Naive thymus-derived CD4-positive, alpha-beta T cell (primary cell): ENCODE data around the gene INO80B. TPM values are rescaled to one million over a fixed set of nuclear protein-coding genes. Genes with fewer than 3 reads are reported as not detected.
A peak's percentile ranks its signal among the peaks of the same experiment; 100 is the strongest.

Source experiments
- ATAC-seq: fragments of 150-1000 bp; cut with Tn5 transposase; 2 replicates; pipeline ENCODE4 v1.10.0; 2021; ENCODE audit warnings: mild to moderate bottlenecking, moderate library complexity
- CTCF ChIA-PET: fragments of 350-600 bp; sonication (Branson Sonifier 250); formaldehyde crosslinking; loops from one replicate; lab custom pipeline; 2021; ENCODE audit warnings: antibody characterized with exemption; lab: Charles Lee
- POLR2A ChIA-PET: fragments of 350-600 bp; sonication (Branson Sonifier 250); formaldehyde crosslinking; loops from one replicate; lab custom pipeline; 2021; ENCODE audit warnings: antibody characterized with exemption, inconsistent platforms; lab: Charles Lee
- DNase-seq, 9 donors: peaks; one replicate each; pipeline versions ENCODE4 v3.0.0 to v3.0.0-alpha.2; 2020 to 2022; ENCODE audit warnings: mixed read lengths in 1 of 9
- H3K27ac ChIP-seq: one replicate; pipeline ENCODE4 v1.7.0; 2013; ENCODE audit warnings: mild to moderate bottlenecking, low read depth, low read length, moderate library complexity
- H3K27me3 ChIP-seq, 2 donors: one replicate each; pipeline ENCODE4 v1.7.0; 2013; ENCODE audit warnings: low read length in 2 of 2, mild to moderate bottlenecking in 2 of 2, moderate library complexity in 2 of 2; ENCODE audit not compliant: control insufficient read depth in 2 of 2, insufficient read depth in 2 of 2
- H3K36me3 ChIP-seq, 3 experiments: 1 replicate in 2 of 3; 2 replicates in 1 of 3; pipeline ENCODE4 v1.7.0; 2013; ENCODE audit warnings: low read length in 3 of 3, mild to moderate bottlenecking in 3 of 3, moderate library complexity in 1 of 3; ENCODE audit not compliant: insufficient read depth in 3 of 3, control insufficient read depth in 2 of 3
- H3K4me1 ChIP-seq, 2 donors: one replicate each; pipeline ENCODE4 v1.7.0; 2013; ENCODE audit warnings: low read length in 2 of 2, mild to moderate bottlenecking in 2 of 2, moderate library complexity in 1 of 2; ENCODE audit not compliant: control insufficient read depth in 2 of 2, insufficient read depth in 2 of 2
- H3K4me3 ChIP-seq: 2 replicates; pipeline ENCODE4 v1.7.0; 2013; ENCODE audit warnings: mild to moderate bottlenecking, low read length
- H3K9me3 ChIP-seq, 3 experiments: 1 replicate in 2 of 3; 2 replicates in 1 of 3; pipeline ENCODE4 v1.7.0; 2013; ENCODE audit warnings: low read length in 3 of 3; ENCODE audit not compliant: control insufficient read depth in 2 of 3
- H3K27ac Mint-ChIP-seq, 9 donors: one replicate each; pipeline ENCODE4 v1.8.0; 2020 to 2022; ENCODE audit warnings: mixed read lengths in 9 of 9, mild to moderate bottlenecking in 8 of 9, moderate library complexity in 5 of 9, inconsistent platforms in 2 of 9
- H3K27me3 Mint-ChIP-seq, 5 donors: one replicate each; pipeline ENCODE4 v1.8.0; 2021 to 2022; ENCODE audit warnings: mixed read lengths in 5 of 5, mild to moderate bottlenecking in 1 of 5
- H3K36me3 Mint-ChIP-seq, 5 donors: one replicate each; pipeline ENCODE4 v1.8.0; 2020 to 2022; ENCODE audit warnings: mixed read lengths in 5 of 5, mild to moderate bottlenecking in 3 of 5, inconsistent platforms in 1 of 5
- H3K4me1 Mint-ChIP-seq, 7 donors: one replicate each; pipeline ENCODE4 v1.8.0; 2020 to 2022; ENCODE audit warnings: mixed read lengths in 7 of 7, mild to moderate bottlenecking in 3 of 7, inconsistent platforms in 1 of 7
- H3K4me3 Mint-ChIP-seq, 10 donors: one replicate each; pipeline ENCODE4 v1.8.0; 2020 to 2022; ENCODE audit warnings: mild to moderate bottlenecking in 10 of 10, mixed read lengths in 10 of 10, moderate library complexity in 6 of 10, inconsistent platforms in 2 of 10
- H3K9me3 Mint-ChIP-seq, 11 donors: one replicate each; pipeline ENCODE4 v1.8.0; 2020 to 2022; ENCODE audit warnings: mixed read lengths in 11 of 11, mild to moderate bottlenecking in 4 of 11, inconsistent platforms in 1 of 11, moderate library complexity in 1 of 11
- intact Hi-C, 2 donors: fragments of 100-400 bp; cut with micrococcal nuclease; formaldehyde crosslinking; loops; one replicate each; pipeline ENCODE4 v1.15.1; 2023
- polyA plus RNA-seq, 2 donors: library from polyadenylated mRNA; unstranded; fragments of 300-500 nt; fragmentation: Illumina TruSeq; gene quantifications; one replicate each; pipeline ENCODE4 v1.2.3, GENCODE V29; 2021
- total RNA-seq, 6 experiments: library from RNA in 5 of 6; stranded (reverse) in 5 of 6; gene quantifications; 1 replicate in 5 of 6; 2 replicates in 1 of 6; pipeline ENCODE4 v1.2.3 and lab custom pipeline; 2021 to 2026

Gene INO80B
- 10 to 100 TPM; 42.1 to 96.5 (median 46.8) TPM for total RNA-seq
- 10 to 100 TPM; 11.6 TPM for polyA plus RNA-seq
- 2.0 reads per million, percentile 9 among the genes with 10 or more reads in this experiment for total RNA-seq (lab: John Stamatoyannopoulos, UW)

DNA sequence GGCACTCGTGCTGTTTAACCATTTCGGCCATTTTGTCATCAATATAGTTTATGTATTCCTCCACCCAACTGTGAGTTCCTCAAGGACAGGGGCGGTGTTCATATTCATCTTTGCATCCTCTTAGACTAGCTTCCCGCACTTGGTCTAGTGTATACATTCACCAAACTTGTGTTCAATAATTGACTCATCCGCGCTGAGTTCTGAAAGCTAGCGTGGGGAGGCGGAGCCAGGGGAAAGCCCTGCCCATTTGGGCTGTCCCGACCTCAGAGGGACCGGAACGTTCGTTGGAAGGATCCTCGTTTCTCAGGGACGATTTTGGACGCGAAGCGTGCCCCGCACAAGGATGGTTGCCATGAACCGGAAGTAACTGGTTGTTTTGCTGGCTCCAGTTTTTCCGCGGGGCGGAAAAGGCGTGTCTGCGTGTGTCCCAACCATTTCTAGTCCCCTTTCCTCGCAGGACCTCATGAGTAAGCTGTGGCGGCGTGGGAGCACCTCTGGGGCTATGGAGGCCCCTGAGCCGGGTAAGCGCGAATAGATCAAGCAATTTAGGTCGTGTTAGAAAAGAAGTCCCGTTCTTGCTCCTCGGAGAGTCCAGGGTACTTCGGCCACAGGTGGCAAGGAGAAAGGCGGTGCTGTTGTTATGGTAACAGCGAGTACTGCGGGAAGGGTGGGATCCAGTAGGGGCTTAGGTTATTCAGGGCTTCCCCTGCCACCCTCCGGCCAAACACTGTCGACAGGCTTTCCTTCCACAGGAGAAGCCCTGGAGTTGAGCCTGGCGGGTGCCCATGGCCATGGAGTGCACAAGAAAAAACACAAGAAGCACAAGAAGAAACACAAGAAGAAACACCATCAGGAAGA, at the start of gene INO80B:
Gene INO80B, plus strand, starts transcription at position 434 of the 858 bp plus-strand sequence. Its CDS starts 30 bp downstream, at position 464.
- H3K9me3 Mint-ChIP-seq, result peaks cover 0 to 8% (median 0%) of the 10 kb centered on the region in 11 donors

GRCh38 chr2:74406035-74406434, 48.9 kb upstream of the INO80B start:
- H3K4me3 Mint-ChIP-seq, result no peak overlapping the region
- CTCF ChIA-PET, result no interaction called here
- ATAC-seq (no peak), DNase-seq (no peak)
- Histone ChIP-seq H3K36me3 (no peaks in the 10 kb centered on the region), H3K9me3 (no peaks in the 10 kb centered on the region), H3K27ac (no peak overlapping the region), H3K27me3 (no peaks in the 10 kb centered on the region), H3K4me1 (no peaks in the 10 kb centered on the region), H3K4me3 (no peak overlapping the region)
- H3K27me3 Mint-ChIP-seq, result peaks cover 0 to 36% (median 6%) of the 10 kb centered on the region in 5 donors
- POLR2A ChIA-PET, result no interaction called here
- peaks cover 0 to 4% (median 0%) of the 10 kb centered on the region in 11 donors for H3K9me3 Mint-ChIP-seq
- intact Hi-C loops, result no loop called here
- peaks cover 0 to 7% (median 0%) of the 10 kb centered on the region in 7 donors for H3K4me1 Mint-ChIP-seq
- H3K36me3 Mint-ChIP-seq, result peaks cover 0 to 4% (median 0%) of the 10 kb centered on the region in 5 donors
- no peak overlapping the region for H3K27ac Mint-ChIP-seq

More for the DNA sequence above, at the start of gene INO80B:
- Histone ChIP-seq H3K4me1 (peaks cover 30 to 43% of the 10 kb centered on the region in 2 donors), H3K9me3 (no peaks in the 10 kb centered on the region), H3K27me3 (no peaks in the 10 kb centered on the region), H3K27ac (peak within 1 kb of the TSS; percentile 100), H3K36me3 (no peaks in the 10 kb centered on the region), H3K4me3 (peak within 1 kb of the TSS; percentile 88)
- intact Hi-C loops, result loop anchor here (1.0 to 10.0 kb wide), 20 partner anchors 10 to 1383 kb away; partner anchors contain the start of genes AUP1 (in 2 of the 2), CCT7 (in 2 of the 2), HTRA2 (in 2 of the 2) and SEMA4F (in 2 of the 2)
- H3K4me1 Mint-ChIP-seq, result peaks cover 41 to 66% (median 55%) of the 10 kb centered on the region in 7 donors
- ChIA-PET CTCF (interaction anchor here (0.6 to 1.5 kb wide), 7 partner anchors 18 to 190 kb away, joined by 3 to 12 read pairs (median 3); partner anchors contain the start of genes CCDC142, MRPL53 and TTC31), POLR2A (interaction anchor here (0.7 to 10.8 kb wide), 11 partner anchors 11 to 1221 kb away, joined by 3 to 197 read pairs (median 5); partner anchors contain the start of genes C2orf81, CCDC142, CCT7 and MOGS)
- peak within 1 kb of the TSS; percentile 87 to 99 (median 98) for H3K4me3 Mint-ChIP-seq
- H3K36me3 Mint-ChIP-seq, result peaks cover 0 to 16% (median 0%) of the 10 kb centered on the region in 5 donors
- H3K27me3 Mint-ChIP-seq, result peaks cover 0 to 2% (median 0%) of the 10 kb centered on the region in 5 donors
- peak; percentile 61 for ATAC-seq
- H3K27ac Mint-ChIP-seq, result peak within 1 kb of the TSS; percentile 88 to 100 (median 98)
- DNase-seq, result peak; percentile 88 to 98 (median 97)

- Histone ChIP-seq H3K27me3 (no peaks in the 10 kb centered on the region), H3K27ac (no peak overlapping the region), H3K36me3 (no peaks in the 10 kb centered on the region), H3K4me3 (no peak overlapping the region), H3K9me3 (no peaks in the 10 kb centered on the region), H3K4me1 (no peaks in the 10 kb centered on the region)
- no peak overlapping the region for H3K4me3 Mint-ChIP-seq
- H3K27ac Mint-ChIP-seq, result no peak overlapping the region
- ATAC-seq (no peak), DNase-seq (no peak)
- peaks cover 0 to 7% (median 4%) of the 10 kb centered on the region in 7 donors for H3K4me1 Mint-ChIP-seq
- POLR2A ChIA-PET, result no interaction called here
- CTCF ChIA-PET, result no interaction called here
- H3K36me3 Mint-ChIP-seq, result peaks cover 0 to 4% (median 0%) of the 10 kb centered on the region in 5 donors
- intact Hi-C loops, result no loop called here
- peaks cover 0 to 4% (median 0%) of the 10 kb centered on the region in 11 donors for H3K9me3 Mint-ChIP-seq
- H3K27me3 Mint-ChIP-seq, result peaks cover 0 to 29% (median 6%) of the 10 kb centered on the region in 5 donors
Observed at GRCh38 chr2:74407682-74408081, 47.2 kb upstream of the INO80B start.

GRCh38 chr2:74413001-74413698, 41.7 kb upstream of the INO80B start:
- Mint-ChIP-seq H3K9me3 (peaks cover 0 to 3% (median 0%) of the 10 kb centered on the region in 11 donors), H3K27me3 (peaks cover 0 to 22% (median 4%) of the 10 kb centered on the region in 5 donors), H3K27ac (peak overlapping the region in 5 of 9 donors; percentile 45 to 80 (median 68)), H3K36me3 (peaks cover 0 to 3% (median 0%) of the 10 kb centered on the region in 5 donors), H3K4me1 (peaks cover 8 to 38% (median 29%) of the 10 kb centered on the region in 7 donors), H3K4me3 (peak overlapping the region in 9 of 10 donors; percentile 7 to 80 (median 69))
- intact Hi-C loops, result no loop called here
- Histone ChIP-seq H3K9me3 (no peaks in the 10 kb centered on the region), H3K27me3 (peaks cover 0 to 4% of the 10 kb centered on the region in 2 donors), H3K27ac (no peak overlapping the region), H3K4me1 (peaks cover 0 to 13% of the 10 kb centered on the region in 2 donors), H3K4me3 (no peak overlapping the region), H3K36me3 (no peaks in the 10 kb centered on the region)
- ATAC-seq, result no peak
- no peak for DNase-seq
- CTCF ChIA-PET, result no interaction called here
- POLR2A ChIA-PET, result interaction anchor here (0.6 to 1.0 kb wide), 4 partner anchors 8 to 146 kb away, joined by 3 to 7 read pairs (median 4); partner anchors contain the start of genes C2orf81, INO80B and WDR54

- DNase-seq (no peak), ATAC-seq (no peak)
- Histone ChIP-seq H3K4me1 (peaks cover 0 to 13% of the 10 kb centered on the region in 2 donors), H3K4me3 (peak overlapping the region; percentile 57), H3K27ac (peak overlapping the region; percentile 49), H3K9me3 (no peaks in the 10 kb centered on the region), H3K27me3 (peaks cover 0 to 4% of the 10 kb centered on the region in 2 donors), H3K36me3 (no peaks in the 10 kb centered on the region)
- Mint-ChIP-seq H3K9me3 (no peaks in the 10 kb centered on the region), H3K36me3 (no peaks in the 10 kb centered on the region), H3K27me3 (peaks cover 0 to 13% (median 0%) of the 10 kb centered on the region in 5 donors), H3K27ac (peak overlapping the region in 4 of 9 donors; percentile 23 to 72 (median 72)), H3K4me1 (peaks cover 8 to 38% (median 28%) of the 10 kb centered on the region in 7 donors), H3K4me3 (peak overlapping the region in 9 of 10 donors; percentile 19 to 80 (median 72))
- intact Hi-C loops, result no loop called here
- CTCF ChIA-PET, result no interaction called here
- POLR2A ChIA-PET, result interaction anchor here (1.1 to 2.8 kb wide), 2 partner anchors 22 to 40 kb away, joined by 3 to 8 read pairs; partner anchors contain the start of gene INO80B
Observed at GRCh38 chr2:74414441-74414840, 40.4 kb upstream of the INO80B start.
